ENCODE measurements around the gene CLIC4.
"Not testable (repeated sequence)": the region's sequence is repeated elsewhere in the genome, so short reads cannot be mapped to it uniquely, and the experiment has no call there.

The CLIC4 gene

DNA sequence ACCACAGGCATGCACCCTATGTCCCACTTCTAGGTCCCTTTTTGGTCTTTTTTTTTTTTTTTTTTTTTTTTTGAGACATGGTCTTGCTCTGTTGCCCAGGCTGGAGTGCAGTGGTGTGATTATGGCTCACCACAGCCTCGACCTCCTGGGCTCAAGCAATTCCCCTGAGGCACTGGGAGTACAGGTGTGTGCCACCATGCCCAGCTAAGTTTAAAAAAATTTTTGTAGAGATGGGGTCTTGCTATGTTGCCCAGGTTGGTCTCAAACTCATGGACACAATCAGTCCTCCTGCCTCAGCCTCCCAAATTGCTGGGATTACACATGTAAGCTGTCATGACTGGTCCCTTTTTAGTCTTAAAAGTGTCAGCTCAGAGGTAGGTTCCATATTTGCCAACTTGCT lies 75.0 kb downstream of the CLIC4 start:
- not testable (repeated sequence) for DNase-seq (ENCODE audit: low spot score)

DNA sequence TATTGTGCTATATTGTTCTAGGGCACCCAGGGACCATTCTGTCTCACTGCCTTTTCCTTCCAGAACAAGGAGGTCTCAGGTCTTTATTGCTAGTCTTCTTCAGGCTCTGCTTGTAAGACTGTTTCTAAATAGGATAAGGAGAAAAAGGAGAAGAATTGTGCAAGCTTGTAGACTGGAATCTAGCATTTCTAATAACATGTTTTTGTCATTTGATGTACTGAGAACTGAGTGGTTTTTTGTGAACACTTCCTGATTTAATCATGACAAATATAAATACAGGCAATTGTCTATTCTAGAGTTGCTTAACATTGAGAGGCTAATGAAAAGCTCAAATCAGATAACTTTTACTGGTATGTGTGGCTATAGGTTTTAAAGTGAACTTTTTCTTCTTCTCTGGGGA lies 77.6 kb downstream of the CLIC4 start:
- DNase-seq (ENCODE audit: low spot score): no peak

DNA sequence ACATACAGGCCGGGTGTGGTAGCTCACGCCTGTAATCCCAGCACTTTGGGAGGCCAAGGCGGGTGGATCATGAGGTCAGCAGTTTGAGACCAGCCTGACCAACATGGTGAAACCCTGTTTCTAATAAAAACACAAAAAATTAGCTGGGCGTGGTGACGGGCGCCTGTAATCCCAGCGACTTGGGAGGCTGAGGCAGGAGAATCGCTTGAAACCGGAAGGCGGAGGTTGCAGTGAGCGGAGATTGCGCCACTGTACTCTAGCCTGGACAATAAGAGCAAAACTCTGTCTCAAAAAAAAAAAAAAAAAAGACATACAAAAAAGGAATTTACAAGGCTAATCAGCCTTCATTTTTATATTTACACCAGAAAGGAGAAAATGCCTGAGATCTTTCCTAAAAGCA lies 78.2 kb downstream of the CLIC4 start:
- not testable (repeated sequence) for DNase-seq (ENCODE audit: low spot score)

DNA sequence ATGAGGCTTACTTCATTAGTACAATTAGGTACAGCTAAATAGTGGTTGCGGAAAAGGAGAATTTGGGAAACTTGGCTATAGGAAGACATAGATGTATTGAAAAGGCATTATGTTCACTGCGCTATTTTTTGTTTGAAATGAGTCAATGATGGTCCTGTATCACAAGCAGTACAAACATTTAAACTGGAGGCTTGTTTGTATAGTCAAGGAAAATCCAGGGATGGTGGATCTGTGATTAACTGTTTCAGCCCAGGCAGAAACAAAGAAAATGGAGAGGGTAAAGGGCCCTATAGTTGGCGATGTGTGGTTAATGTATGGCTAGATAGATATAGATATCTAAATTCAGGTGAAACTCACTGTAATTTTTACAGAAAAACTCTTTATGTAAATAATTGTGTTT lies 79.9 kb downstream of the CLIC4 start:
- no peak for DNase-seq (ENCODE audit: low spot score)

DNA sequence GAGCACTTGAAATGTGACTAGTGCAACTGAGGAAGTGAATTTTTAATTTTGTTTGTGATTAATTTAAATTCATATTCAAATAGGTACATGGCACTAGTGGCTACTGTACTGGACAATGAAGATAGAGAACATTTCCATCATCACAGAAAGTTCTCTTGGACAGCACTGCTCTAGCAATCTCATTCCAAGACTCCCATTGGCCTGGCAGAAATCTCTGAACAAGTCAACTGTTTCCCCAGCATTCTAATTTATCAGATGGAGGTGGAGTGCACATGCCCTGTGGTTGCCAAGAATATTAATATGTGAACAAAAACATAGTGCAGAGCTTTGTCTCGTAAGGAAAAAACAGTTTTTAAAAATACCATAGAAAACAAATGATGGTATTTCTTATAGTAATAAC lies 81.3 kb downstream of the CLIC4 start:
- DNase-seq (ENCODE audit: low spot score): no peak

DNA sequence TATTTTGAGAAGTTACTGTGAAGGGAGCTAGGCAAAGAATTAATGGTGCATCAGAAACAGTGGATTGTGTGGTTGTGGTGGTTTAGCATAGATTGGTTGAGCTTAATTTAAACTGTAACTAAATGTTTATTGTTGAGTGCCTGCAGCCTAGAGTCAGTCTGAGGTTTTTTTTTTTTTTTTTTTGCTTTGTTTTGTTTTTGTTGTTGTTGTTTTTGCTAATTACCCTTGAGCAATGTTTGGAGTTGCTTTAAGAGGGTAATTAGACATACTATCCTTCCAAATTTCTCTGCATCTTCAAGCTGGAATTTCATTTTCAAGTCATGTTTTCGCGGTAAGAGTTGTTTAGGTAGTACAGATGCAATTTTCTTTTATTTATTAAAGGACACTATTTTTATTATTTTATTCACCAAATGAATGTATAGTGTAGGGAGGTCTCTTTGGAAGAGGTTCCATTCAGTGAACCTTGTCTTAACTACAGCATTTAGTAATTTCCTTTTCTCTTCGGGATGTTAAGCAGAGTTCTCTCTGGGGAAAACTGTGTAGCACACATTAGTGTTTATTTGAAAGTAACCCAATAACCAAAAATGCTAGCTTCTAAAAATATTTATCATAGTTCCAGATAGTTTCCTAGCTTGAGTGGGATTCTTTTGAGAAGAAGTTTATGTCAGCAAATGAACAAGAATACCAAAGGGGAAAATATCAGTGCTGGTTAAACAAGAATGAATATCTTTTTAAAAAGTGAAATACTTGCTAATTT lies 82.3 kb downstream of the CLIC4 start:
- no peak for DNase-seq (ENCODE audit: low spot score)

DNA sequence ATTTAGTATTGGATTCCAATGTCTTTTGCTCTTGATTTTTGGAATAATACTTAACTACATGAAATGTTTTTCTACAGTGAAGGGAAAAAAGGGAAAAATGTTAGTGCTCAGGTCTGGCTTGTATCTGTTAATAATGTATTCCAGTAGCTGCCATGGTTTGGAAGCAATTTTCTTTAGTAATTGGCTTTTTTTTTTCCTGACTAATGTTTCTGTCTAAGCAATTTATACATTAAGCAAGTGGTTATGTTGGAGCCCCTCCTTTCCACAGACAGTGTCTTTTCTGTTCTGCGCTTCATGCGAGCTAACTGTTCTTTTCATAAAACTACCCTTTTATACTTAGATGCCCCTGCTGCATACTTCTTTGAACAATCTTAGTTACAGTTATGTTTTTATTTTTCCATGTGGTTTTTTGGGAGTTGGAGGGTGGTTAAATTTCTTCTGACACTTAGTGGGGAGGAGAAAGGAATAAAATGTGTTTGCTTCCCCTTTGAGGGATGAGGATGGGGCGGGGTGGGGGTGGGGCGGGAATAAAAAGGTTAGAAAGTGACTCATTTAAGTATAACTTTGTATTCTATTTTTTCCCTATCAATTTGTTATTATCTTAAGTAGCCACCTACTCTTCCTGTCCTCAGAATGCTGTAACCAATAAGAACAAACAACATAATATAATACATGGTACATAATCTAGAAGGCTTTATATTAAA lies 83.1 kb downstream of the CLIC4 start:
- DNase-seq (ENCODE audit: low spot score): no peak

DNA sequence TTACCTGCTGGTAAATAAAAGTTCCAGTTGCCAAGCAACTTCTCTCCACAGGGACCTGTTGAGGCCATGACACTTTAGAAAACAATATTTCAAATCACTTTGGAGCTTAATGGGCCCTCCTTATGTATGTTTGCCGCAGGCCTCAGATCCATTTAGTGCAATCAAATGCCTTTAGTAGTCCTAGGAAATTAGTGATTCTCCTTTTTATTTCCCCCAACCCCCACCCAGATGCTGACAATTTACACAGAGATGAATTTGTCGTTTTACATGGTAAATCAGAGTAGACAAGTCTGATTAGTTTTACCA lies 83.6 kb downstream of the CLIC4 start:
- DNase-seq (ENCODE audit: low spot score): no peak

DNA sequence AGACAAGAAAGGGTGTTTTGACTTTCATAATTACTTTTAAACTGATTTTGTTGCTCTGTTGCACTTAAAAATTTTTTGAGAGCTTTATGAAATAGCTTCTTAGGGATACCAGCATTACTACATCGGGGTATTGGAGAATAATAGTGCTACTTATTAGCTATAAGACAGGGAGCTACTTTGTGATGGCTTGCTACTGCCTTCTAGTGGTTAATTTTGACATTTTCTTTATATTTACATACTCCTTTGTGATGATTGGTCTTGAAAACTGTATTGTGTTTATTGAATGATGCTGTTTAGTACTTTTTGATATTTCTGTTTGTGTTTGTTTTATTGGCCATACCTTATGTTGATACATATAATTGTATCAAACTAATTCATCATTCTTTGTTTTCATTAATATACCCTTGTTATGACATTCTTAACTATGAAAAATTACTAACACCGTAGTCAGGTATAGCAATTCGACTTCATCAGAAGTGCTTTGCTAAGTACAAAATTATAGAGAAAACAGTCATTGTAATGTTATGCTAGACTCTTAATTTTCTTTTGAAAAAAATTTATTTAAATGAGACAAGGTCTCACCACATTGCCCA lies 85.5 kb downstream of the CLIC4 start:
- peak; percentile 38 for DNase-seq (ENCODE audit: low spot score)

DNA sequence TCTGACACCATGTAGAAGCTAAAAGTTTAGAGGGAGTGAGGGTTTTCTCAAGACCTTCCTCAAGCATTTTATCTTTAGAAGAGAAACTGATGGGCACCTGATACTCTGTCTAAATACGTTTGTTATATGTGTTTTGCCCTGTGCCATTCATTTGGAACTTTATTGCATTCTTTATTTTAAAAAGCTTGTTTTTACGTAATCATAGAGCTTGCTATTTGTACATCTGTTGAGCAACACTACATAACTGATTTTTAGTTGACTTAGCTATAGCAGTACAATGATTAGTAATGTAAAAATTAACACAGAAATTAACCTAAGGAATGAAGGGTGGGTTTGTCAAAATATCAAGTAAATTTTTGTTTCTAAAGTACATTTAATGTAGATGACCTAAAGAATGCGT lies 96.3 kb downstream of the CLIC4 start:
- DNase-seq (ENCODE audit: low spot score): no peak

DNA sequence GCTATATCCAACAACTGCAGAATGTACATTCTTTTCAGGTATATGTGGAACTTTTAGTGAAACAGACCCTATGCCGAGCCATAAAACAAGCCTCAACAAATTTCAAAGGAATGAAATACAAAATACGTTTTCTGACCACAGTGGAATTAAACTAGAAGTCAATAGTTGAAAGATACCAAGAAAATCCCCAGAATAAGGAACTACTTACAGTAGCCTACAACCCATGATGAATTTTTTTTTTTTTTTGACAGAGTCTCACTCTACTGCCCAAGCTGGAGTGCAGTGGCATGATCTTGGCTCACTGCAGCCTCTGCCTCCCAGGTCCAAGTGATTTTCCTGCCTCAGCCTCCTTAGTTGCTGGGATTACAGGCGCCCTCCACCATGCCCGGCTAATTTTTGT lies 101.4 kb downstream of the CLIC4 start:
- no peak for DNase-seq (ENCODE audit: low spot score)

DNA sequence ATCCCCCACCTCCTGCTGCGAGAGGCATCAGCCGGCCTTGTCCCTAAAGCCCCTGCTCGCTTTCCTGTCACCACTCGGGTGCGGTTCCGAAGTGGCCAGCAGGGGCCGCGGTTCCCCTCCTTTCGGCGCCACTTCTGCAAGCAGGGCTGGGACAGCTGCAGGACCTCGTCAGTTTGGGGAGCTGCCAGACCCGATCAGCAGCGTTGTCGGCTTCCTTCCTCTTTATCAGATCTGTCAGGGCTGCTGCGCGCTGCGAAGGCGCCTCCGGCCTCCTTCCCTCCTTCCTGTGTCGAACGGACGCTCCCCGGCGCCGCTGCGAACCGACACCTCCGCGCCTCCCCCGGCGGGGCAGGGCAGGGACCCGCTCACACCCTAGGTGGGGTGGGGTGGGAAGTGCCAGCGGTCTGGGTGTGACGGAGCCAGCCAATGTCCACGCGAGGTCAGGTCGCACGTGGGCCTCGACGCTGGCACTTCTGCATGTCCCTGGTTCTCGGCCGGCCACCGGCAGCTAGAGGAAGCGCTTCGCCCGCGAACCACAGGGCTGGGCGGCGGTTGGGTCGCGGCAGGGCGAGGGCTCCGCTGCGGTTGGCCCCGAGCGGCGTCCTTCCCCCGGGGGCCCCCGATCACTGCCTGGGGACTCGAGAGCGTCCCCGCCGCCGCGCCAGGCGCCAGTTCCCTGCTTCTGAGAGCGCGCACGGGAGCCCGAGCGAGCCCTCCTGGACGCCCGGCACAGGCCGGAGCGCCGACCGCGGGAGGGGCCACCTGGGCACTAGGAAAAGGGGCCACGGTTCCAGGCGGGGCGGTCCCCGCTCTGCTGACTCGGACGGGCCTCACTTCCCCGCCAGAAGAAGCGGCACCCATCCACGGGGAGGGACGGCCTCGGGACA lies 103.0 kb downstream of the CLIC4 start:
- peak; percentile 88 for DNase-seq (ENCODE audit: low spot score)

DNA sequence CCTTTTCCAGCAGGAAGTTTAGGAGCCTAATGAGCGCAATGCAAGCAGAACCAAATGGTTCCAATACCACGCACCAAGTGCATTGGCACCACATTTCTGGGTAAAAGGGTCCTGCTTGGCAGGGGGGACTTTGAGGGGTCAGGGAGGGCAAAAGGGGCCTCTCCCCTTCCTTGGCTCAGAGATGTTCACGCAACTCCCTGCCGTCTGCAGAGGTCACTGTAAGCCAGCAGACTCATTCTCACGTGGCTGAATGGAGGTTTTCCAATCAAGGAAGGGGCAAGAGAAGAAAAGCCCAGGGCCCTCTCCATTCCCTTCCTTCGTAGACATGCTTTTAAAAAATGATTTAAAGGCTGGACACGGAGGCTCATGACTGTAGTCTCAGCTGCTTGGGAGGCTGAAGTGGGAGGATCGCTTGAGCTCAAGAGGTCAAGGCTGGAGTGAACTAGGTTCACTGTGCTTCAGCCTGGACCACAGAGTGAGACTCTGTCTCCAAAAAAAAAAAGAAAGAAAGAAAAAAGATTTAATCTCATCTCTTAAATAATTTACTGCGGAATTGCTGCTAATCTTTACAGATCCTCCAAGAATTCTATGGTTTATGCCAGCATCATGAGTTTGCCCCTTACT lies 104.5 kb downstream of the CLIC4 start:
- DNase-seq (ENCODE audit: low spot score): no peak

DNA sequence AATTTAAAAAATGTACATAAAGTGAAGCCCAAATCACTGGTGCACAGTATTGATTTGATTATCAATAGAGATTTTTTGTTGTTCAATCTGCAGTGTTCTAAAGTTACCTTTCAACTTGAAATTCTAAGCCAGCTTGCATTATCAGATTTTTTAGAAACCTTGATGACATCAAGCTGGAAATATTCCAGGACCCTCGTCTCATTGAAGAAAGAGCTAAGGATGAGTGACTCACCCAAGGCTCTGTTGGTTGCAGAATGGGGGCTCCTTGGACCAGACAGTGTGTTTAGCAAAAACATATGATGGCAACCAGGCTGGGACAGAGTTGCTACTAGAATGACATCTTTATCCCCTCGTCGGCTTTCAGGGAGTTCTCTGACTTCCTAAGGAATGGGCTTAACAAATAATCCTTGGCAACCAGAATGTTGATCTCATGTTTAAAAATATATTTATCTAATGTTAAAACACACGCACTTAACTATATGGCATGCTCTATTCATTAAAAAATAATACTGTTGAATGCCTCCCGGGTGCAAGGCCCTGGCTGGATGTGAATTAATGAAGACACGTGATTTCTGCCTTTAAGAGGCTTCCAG lies 105.2 kb downstream of the CLIC4 start:
- DNase-seq (ENCODE audit: low spot score): no peak

DNA sequence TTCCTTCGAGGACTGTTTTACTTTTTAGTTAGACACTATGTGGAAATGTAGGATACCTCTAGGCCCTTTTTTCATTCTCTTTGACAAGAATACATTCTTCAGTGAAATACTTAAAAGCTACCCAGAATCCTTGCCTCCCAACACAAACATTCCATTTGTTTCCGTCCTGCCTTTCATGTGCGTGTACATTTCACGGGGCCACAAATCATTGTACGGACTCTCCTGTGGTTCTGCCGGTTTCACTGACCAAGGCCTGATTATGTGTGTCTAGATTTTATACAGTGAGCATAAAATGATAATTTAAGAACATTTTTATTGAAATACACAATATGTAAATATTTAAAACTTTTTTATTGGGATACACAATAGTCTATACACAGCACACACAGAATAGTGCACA lies 108.4 kb downstream of the CLIC4 start:
- DNase-seq (ENCODE audit: low spot score): no peak

DNA sequence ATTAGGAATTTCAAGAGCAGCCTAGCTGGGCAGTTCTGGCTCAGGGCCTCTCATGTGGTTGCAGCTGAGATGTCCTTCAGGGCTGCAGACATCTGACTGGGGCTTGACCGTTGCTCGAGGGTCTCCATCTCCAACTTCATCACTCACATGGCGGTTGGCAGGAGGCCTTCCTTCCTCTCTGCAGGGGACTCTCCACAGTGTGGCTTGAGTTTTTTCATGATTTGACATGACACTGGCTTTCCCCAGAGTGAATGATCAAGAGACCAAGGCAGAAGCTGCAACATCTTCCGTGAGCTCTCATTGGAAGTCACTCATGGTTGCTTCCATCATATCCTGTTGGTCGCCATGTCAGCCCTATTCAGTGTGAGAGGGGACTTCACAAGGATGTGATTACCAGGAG lies 110.2 kb downstream of the CLIC4 start:
- no peak for DNase-seq (ENCODE audit: low spot score)

DNA sequence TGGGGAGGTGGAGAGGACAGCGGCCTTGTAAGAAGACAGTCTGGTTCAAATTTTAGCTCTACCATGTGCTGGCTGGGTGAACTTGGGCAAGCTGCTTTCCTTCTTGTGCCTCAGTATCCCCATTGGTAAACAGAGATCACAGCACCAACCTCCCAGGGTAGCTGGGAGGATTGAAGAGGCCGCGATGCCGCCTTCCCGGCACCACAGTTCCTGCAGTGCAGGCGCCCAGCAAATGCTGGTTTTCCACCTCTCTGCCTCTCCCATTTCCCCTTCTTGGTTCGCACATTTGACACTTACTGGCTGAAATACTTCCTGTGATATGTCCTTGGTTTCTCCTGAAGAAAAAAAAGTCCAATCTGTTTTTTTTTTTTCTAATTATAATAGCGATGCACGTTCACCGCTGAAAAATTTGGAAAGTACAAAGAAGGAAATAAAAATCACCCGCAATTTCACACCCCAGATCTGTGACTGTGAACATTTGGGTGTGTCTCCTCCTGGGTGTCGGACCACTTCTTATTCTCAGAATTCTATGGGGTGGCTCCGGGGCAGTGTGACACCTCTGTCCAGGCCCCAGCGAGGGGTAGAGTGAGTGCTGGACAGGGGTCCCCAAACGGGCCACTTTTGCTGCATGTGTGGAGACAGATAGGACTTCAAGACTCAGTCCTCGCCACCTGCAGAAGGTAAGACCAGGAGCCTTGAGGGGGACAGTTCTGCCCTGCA lies 111.7 kb downstream of the CLIC4 start:
- DNase-seq (ENCODE audit: low spot score): no peak

DNA sequence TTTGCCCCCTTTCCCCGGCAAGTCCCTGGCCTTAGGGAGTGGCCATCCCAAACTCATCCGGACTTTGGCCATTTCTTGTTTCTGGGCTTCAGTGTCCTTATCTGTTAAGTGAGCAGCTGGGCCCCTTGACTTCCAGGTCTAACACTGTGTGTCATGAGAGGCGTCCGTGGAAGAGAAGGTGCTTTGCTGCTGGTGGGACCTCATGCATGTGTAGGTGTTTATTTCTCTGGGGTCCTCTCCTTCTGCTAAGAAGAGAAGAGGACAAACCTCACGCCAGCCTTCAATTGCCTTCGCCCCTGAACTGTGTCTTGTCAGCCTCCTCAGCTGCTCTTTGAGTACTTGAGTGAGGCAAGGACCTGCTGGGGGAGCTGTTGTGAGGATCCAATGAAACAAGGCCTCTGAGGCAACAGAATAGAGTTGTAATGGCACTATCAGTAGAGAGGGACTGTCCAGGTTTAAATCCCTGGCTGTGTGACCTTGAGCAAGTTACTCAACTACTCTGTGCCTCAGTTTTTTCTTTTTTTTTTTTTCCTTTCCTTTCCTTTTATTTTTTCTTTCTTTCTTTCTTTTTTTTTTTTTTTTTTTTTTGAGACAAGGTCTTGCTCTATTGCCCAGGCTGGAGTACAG lies 112.4 kb downstream of the CLIC4 start:
- no peak for DNase-seq (ENCODE audit: low spot score)

DNA sequence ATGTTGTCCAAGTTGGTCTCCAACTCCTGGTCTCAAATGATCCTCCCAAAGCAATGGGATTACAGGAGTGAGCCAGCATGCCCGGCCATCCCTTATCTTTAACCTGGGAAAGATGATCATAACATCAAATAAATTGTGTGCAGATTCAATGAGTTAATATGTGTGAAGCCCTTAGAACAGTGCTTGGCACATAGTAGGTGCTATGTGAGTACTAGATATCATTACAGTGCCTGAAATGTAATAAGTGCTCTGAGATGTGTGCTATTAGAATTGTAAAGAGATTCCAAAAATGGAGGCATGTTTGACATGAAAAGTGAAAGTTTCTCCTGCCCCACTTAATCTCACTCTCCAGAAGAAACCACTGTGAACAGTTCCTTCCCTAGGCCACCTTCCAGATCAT lies 113.0 kb downstream of the CLIC4 start:
- no peak for DNase-seq (ENCODE audit: low spot score)
